Activated gamma-delta T cell (primary cell): ENCODE data around the gene TEKT5.
"Not testable (repeated sequence)": the region's sequence is repeated elsewhere in the genome, so short reads cannot be mapped to it uniquely, and the experiment has no call there.

ENCODE experiments used
- DNase-seq: peaks from one replicate; lab custom pipeline; 2025; lab: John Stamatoyannopoulos, UW

Gene TEKT5

DNA sequence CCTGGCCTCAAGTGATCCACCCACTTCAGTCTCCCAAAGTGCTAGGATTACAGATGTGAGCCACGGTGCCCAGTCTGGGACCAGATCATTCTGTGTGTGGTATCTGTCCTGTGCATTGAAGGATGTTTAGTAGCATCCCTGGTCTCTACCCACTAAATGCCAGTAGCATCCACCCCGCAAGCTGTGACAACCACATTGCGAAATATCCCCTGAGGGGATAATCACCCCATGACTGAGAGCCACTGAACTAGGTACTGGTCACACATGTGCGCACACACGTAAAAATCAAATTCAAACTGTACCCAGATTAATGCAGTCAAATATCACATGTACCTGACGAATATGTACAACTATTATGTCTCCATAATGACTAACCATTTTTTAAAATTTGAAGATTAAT lies 35.8 kb downstream of the TEKT5 start:
- no peak for DNase-seq

DNA sequence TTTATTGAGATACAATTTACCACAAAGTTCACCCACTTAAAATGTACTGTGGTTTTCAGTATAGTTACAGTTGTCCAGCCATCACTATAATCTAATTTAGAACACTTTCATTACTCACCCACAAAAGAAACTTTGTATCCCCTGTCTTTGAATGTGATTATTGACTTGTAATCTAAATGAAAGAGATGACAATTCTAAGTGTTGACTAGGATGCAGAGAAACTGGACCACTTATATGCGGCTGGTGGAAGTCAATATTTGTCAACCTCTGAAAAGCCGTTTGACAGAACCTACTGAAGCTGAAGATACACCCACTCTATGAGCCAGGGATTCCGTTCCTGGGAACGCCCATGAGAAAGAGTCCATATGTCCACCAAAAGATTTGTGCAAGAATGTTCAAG lies 36.8 kb downstream of the TEKT5 start:
- DNase-seq: no peak

DNA sequence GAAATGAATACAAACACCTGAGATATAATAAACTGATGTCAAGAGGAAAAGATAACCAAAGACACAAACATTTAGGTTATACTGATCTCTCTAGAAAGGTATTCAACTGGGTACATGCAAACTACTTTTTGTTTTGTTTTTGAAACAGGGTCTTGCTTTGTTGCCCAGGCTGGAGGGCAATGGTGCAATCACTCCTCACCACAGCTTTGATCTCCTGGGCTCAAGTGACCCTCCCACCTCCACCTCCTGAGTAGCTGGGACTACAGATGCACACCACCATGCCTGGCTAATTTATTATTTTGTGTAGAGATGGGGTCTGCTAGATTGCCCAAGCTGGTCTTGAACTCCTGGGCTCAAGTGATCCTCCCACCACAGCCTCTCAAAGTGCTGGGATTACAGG lies 38.1 kb downstream of the TEKT5 start:
- DNase-seq: no peak

DNA sequence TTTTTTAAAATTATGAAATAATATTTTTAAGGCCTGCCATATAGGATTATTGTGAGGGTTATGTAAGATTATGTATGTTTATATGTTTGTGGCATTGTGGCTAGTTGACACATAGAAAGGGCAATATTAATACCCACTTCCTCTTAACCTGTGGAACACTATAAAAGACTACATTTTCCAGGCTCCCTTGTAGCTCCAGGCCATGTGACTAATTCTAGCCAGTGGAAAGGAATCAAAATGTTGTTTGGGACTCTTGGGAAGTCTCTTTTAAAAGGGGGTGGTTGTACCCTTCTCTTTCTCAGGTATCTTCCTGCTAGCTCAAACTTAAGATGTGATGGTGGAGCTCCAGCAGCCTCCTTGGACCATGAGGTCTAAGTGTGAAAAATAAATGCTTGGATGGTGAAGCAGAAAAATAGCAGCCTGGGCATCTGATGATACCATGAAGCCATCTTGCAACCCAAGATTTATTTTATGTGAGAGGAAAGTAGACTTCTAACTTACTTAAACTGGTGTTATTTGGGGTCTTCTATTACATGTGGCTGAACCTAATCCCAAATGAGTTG lies 39.2 kb downstream of the TEKT5 start:
- DNase-seq: no peak

- DNase-seq: no peak
Measured at GRCh38 chr16:10654592-10655414, 39.9 kb downstream of the TEKT5 start.

GRCh38 chr16:10652730-10653590 lies 41.8 kb downstream of the TEKT5 start:
- DNase-seq: no peak

DNA sequence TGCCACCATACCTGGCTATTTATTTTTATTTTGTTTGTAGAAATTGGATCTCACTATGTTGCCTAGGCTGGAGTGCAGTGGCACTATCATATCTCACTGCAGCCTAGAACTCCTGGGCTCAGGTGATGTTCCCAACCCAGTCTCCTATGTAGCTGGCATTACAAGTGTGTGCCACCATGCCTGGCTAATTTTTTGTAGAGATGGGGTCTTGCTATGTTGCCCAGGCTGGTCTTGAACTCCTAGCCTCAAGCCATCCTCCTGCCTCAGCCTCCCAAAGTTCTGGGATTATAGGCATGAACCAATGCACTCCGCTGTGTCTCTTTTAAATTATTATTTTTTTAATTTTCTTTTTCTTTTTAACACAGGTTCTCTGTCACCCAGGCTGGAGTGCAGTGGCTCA lies 45.6 kb downstream of the TEKT5 start:
- DNase-seq: not testable (repeated sequence)

GRCh38 chr16:10647721-10648296 lies 46.9 kb downstream of the TEKT5 start:
- DNase-seq: no peak

DNA sequence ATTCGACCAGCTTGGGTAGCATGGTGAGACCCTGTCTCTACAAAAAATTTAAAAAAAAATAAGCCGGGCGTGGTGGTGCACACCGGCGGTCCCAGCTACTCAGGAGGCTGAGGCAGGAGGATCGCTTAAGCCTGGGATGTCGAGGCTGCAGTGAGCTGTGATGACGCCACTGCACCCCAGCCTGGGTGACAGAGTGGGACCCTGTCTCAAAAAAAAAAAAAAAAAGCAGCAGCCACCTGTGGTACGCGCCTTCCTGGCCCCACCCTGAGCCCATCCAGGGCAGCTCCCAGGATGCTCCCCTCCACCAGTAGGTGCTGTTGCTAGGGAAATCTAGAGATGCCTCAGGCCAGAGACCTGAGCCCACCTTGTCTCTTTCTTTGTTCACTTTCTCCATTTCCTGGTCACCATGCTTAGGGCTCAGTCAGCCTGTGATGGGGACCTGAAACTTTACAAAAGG lies 47.4 kb downstream of the TEKT5 start:
- DNase-seq: no peak

DNA sequence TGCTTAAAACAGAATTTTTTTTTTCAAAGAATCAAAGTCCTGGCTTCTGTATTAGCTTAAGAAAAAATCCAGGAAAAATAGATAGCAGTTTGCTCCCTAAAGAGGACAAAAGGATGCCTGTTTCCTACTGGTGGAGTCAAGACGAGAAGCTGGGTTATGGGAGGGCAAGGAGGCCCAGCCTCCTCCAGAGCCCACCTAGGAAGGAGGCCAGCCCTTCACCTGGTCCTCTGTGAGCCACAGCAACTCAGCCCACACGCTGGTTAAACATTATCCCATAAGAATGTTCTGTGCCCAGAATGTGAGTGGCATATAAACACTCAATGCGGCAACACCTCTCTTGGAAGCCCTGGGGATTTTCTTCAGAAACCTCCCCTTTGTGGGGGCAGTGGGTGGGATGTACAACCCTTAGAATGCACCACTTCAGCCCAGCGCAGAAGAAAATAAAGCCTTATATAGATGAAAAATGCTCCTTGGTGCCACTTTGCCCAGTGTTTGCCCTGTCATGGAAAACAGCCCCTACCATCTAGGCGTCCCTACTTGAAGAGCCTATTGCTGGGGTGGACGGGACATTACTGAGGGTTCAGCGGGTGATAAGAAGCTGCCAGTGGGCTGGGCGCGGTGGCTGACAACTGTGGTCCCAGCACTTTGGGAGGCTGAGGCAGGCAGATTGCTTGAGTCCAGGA lies 48.0 kb downstream of the TEKT5 start:
- no peak for DNase-seq

- DNase-seq: no peak
Measured at GRCh38 chr16:10646228-10646580, 48.5 kb downstream of the TEKT5 start.

DNA sequence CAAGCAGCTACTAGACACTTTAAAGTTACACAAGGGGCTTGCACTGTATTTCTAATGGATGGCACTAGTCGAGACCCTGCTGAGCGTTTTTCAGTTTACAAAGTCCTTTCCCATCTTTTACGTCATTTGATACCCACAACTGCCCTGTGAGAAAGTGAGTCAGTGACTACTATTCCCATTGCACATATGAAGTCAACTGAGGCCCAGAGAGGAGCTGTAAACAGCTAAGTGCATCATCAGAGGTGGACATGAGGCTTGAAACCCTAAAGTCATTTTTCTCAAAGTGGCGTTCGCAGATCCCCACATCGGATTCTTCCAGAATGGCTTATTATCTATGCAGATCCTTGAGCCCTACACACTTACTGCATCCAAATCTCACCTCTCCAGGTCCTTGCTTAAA lies 50.6 kb downstream of the TEKT5 start:
- no peak for DNase-seq

DNA sequence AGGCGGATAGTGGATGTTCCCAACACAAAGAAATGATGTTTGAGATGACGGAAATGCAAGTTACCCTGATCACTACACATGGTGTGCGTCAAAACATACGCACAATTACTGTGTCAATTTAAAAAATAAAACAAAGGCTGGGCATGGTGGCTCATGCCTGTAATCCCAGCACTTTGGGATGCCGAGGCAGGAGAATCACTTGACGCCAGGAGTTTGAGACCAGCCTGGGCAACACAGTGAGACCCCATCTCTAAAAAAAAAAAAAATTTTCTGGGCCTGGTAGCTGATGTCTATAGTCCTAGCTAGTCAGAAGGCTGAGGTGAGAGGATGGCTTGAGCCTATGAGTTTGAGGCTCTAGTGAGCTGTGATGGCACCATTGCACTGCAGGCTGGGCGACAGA lies 51.8 kb downstream of the TEKT5 start:
- no peak for DNase-seq

DNA sequence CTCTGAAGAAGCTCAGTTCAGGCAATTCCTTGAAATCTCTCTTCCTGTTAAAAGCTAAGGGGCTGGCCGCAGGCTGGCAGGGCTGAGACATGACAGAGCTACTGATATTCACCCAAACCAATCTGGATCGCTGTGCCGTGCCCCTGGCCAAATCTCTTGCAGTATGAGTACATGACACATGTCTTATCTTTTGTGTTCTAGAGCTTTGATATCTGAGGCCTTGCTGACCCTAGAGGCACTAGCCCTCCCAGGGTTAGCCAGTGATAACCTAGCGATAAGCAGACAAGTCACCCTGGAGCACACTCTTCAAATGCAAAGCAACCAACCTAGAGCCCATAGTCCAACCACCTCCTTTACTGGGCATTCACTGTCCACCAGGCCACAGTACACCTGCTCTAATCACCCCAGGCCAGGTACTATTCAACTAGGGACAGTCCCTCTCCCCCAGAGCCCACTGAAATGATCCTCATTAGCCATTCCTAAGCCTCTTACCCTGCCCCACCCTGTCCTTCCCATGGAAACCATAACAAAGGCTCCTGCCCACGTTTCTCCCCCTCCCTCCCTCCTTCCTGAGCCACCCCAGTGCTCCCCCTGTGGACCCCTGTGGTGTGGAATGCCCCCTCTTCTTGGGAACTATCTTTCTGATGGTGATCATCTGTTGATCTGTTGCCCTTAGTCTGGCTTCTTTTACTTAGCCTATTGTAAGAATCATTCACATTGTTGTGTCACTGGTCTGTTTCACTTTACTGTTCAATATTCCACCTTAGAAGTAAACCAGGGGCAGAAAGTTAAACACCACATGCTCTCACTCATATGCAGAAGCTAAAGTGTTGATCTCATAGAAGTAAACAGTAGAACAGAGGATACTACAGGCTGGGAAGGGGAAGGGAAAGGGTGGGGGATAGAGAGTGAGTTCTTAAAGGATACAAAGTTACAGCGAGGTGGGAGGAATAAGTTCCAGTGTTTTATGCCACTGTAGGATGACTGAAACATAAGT lies 52.5 kb downstream of the TEKT5 start:
- DNase-seq: no peak

- no peak for DNase-seq
Measured at GRCh38 chr16:10641555-10641952, 53.2 kb downstream of the TEKT5 start.

DNA sequence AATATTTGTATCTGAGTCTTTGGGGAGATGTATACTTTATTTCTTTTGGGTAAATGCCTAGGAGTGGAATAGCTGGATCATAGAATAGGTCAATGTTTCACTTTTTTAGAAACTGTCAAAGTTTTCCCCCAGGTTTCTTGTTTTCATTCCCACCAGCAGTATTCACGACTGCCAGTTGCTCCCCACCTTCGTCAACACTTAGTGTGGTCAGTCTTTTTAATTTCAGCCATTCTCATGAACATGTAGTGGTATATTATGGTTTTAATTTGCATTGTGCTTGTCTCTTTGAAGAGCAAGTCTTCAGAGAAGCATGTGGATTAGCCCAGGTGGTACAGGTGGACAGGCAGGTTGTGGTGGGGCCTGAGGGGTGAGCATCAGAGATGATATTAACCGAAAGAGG lies 53.8 kb downstream of the TEKT5 start:
- DNase-seq: no peak

GRCh38 chr16:10638101-10638500 lies 56.6 kb downstream of the TEKT5 start:
- no peak for DNase-seq

GRCh38 chr16:10637337-10638037 lies 57.2 kb downstream of the TEKT5 start:
- DNase-seq: no peak

DNA sequence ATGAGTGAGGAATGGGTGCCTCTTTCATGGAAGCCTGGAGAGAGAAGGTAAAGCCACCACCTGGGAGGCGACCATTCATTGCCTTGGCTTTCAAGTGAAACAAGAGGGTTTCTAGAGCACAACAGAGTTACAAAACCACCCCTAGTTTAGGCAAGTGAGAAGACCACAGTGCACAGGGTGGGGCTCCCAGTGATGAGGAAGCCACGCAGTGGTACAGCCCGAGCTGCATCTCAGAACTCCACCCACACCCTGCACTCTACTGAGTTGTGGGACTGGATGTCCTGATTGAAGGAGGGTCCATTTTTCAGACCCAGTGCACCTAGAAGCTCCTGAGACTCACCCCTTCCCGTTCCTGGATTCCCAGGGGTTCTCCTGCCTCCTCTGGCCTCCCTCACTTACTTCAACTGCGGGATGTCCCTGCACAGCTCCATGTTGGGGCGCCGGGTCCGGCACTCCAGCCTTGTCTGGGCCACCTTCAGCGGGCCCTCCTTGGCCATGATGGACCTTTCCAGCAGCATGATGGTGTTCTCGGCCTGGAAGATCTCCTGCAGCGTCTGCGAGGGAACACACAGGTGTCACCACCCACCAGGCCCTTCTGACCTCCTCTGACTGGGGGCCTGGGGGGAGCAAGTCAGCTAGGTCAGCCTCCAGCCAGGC lies 59.2 kb downstream of the TEKT5 start:
- DNase-seq: no peak
